Ovary (tissue), 3 donors: ENCODE data around the gene GNAL.

Experiments
- EP300 ChIP-seq: sonication (generic); formaldehyde crosslinking; IDR thresholded peaks from one replicate; pipeline ENCODE4 v1.6.1; 2017; ENCODE audit warnings: antibody characterized with exemption
- POLR2A ChIP-seq: fragments of 450-650 bp; IDR thresholded peaks from one replicate; pipeline ENCODE4 v1.6.1; 2017; ENCODE audit warnings: antibody characterized with exemption, mild to moderate bottlenecking, moderate library complexity
- TF ChIP-seq, protein P1 (sequence below), 3 donors: fragments of 450-650 bp in 2 of 3; fragments of 200-600 bp in 1 of 3; IDR thresholded peaks; one replicate each; pipeline versions ENCODE4 v1.5.1 to v1.8.0; 2016 to 2022; ENCODE audit warnings: antibody characterized with exemption in 3 of 3, mild to moderate bottlenecking in 1 of 3
- donor health status: DM: no; HTN: no; CAD: no.

GRCh38 chr18:11849279-11849678, 160.2 kb downstream of the GNAL start:
- TF ChIP-seq POLR2A, result no peak
- TF ChIP-seq, protein P1, sequence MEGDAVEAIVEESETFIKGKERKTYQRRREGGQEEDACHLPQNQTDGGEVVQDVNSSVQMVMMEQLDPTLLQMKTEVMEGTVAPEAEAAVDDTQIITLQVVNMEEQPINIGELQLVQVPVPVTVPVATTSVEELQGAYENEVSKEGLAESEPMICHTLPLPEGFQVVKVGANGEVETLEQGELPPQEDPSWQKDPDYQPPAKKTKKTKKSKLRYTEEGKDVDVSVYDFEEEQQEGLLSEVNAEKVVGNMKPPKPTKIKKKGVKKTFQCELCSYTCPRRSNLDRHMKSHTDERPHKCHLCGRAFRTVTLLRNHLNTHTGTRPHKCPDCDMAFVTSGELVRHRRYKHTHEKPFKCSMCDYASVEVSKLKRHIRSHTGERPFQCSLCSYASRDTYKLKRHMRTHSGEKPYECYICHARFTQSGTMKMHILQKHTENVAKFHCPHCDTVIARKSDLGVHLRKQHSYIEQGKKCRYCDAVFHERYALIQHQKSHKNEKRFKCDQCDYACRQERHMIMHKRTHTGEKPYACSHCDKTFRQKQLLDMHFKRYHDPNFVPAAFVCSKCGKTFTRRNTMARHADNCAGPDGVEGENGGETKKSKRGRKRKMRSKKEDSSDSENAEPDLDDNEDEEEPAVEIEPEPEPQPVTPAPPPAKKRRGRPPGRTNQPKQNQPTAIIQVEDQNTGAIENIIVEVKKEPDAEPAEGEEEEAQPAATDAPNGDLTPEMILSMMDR (IDR thresholded peaks at IDR 0.05), result no peak
- no peak for TF ChIP-seq EP300
